ENCODE data around the gene TM7SF2.

The TM7SF2 gene

GRCh38 chr11:65113839-65114238 is 2.2 kb downstream of the TM7SF2 start:
- peak overlapping the region; percentile 88 for H3K27ac ChIP-seq (ENCODE audit: low read depth, low read length)
- H3K4me2 ChIP-seq (ENCODE audit: low read depth, low read length, poor library complexity, severe bottlenecking), result peak overlapping the region; percentile 94
- no peaks in the 10 kb centered on the region for H3K27me3 ChIP-seq (ENCODE audit: low read length)
- no peak overlapping the region for H2AFZ ChIP-seq (ENCODE audit: low read depth, low read length, severe bottlenecking)
- H3K79me2 ChIP-seq (ENCODE audit: insufficient read depth, low read length), result peaks cover 5% of the 10 kb centered on the region
- no peaks in the 10 kb centered on the region for H3K9me2 ChIP-seq (replicated peaks; ENCODE audit: insufficient read depth, low read length)
- no peaks in the 10 kb centered on the region for H4K20me1 ChIP-seq (ENCODE audit: low read depth, low read length)
- H3K9me3 ChIP-seq (ENCODE audit: insufficient read depth, low read length), result no peaks in the 10 kb centered on the region
- TF ChIP-seq CTCF (IDR thresholded peaks at IDR 0.05; ENCODE audit: insufficient read depth, low read length, poor library complexity, severe bottlenecking), result no peak
- TF ChIP-seq EZH2phosphoT487 (conservative IDR thresholded peaks at IDR 0.05; ENCODE audit: low read length), result no peak
- H3F3A ChIP-seq (ENCODE audit: insufficient read depth), result peaks cover 27% of the 10 kb centered on the region
- H3K9ac ChIP-seq (ENCODE audit: low read length), result peak overlapping the region; percentile 91
- no peaks in the 10 kb centered on the region for H3K36me3 ChIP-seq (ENCODE audit: low read length)
- no peak overlapping the region for H3K4me3 ChIP-seq (ENCODE audit: insufficient read depth, low read length, poor library complexity, severe bottlenecking)

GRCh38 chr11:65114538-65115171 is 3.0 kb downstream of the TM7SF2 start:
- Histone ChIP-seq H3K27me3 (ENCODE audit: low read length) (no peaks in the 10 kb centered on the region), H2AFZ (ENCODE audit: low read depth, low read length, severe bottlenecking) (no peak overlapping the region), H3K9ac (ENCODE audit: low read length) (no peak overlapping the region), H3K9me2 (replicated peaks; ENCODE audit: insufficient read depth, low read length) (no peaks in the 10 kb centered on the region), H3K36me3 (ENCODE audit: low read length) (peaks cover 1% of the 10 kb centered on the region; the same call in 1 of the 2 replicates), H4K20me1 (ENCODE audit: low read depth, low read length) (no peaks in the 10 kb centered on the region), H3K9me3 (ENCODE audit: insufficient read depth, low read length) (no peaks in the 10 kb centered on the region), H3K27ac (ENCODE audit: low read depth, low read length) (peak overlapping the region; percentile 88; the same call in 1 of the 2 replicates), H3K4me3 (ENCODE audit: insufficient read depth, low read length, poor library complexity, severe bottlenecking) (no peak overlapping the region), H3K4me2 (ENCODE audit: low read depth, low read length, poor library complexity, severe bottlenecking) (no peak overlapping the region), H3F3A (ENCODE audit: insufficient read depth) (peaks cover 34% of the 10 kb centered on the region), H3K79me2 (ENCODE audit: insufficient read depth, low read length) (peaks cover 5% of the 10 kb centered on the region)
- TF ChIP-seq CTCF (IDR thresholded peaks at IDR 0.05; ENCODE audit: insufficient read depth, low read length, poor library complexity, severe bottlenecking) (no peak), EZH2phosphoT487 (conservative IDR thresholded peaks at IDR 0.05; ENCODE audit: low read length) (no peak)

GRCh38 chr11:65115361-65116082 is 3.9 kb downstream of the TM7SF2 start:
- H3K4me2 ChIP-seq (ENCODE audit: low read depth, low read length, poor library complexity, severe bottlenecking), result peak overlapping the region; percentile 83
- no peaks in the 10 kb centered on the region for H4K20me1 ChIP-seq (ENCODE audit: low read depth, low read length)
- H3K27ac ChIP-seq (ENCODE audit: low read depth, low read length), result no peak overlapping the region
- no peaks in the 10 kb centered on the region for H3K9me3 ChIP-seq (ENCODE audit: insufficient read depth, low read length)
- H2AFZ ChIP-seq (ENCODE audit: low read depth, low read length, severe bottlenecking), result no peak overlapping the region
- peaks cover 9% of the 10 kb centered on the region for H3K79me2 ChIP-seq (ENCODE audit: insufficient read depth, low read length)
- H3K9me2 ChIP-seq (replicated peaks; ENCODE audit: insufficient read depth, low read length), result no peaks in the 10 kb centered on the region
- no peaks in the 10 kb centered on the region for H3K27me3 ChIP-seq (ENCODE audit: low read length)
- H3K4me3 ChIP-seq (ENCODE audit: insufficient read depth, low read length, poor library complexity, severe bottlenecking), result no peak overlapping the region
- H3K9ac ChIP-seq (ENCODE audit: low read length), result no peak overlapping the region
- peaks cover 6% of the 10 kb centered on the region; the same call in 1 of the 2 replicates for H3K36me3 ChIP-seq (ENCODE audit: low read length)
- H3F3A ChIP-seq (ENCODE audit: insufficient read depth), result peaks cover 43% of the 10 kb centered on the region
- TF ChIP-seq CTCF (IDR thresholded peaks at IDR 0.05; ENCODE audit: insufficient read depth, low read length, poor library complexity, severe bottlenecking) (no peak), EZH2phosphoT487 (conservative IDR thresholded peaks at IDR 0.05; ENCODE audit: low read length) (no peak)

All from SU-DHL-6 (cell line).